OCI-LY7 (cell line): Measurements from ENCODE around the gene FBXO2. TPM values are rescaled to one million over a fixed set of nuclear protein-coding genes. Genes with fewer than 3 reads are reported as not detected.

Experiments
- BruUV-seq: library from RNA; stranded (reverse); fragments of 400-500 nt; replicated peaks from 2 replicates; lab custom pipeline; 2021; lab: Mats Ljungman, UMichigan
- CTCF ChIA-PET: fragments of 300-600 bp; sonication (Branson Sonifier 250); formaldehyde crosslinking; loops from one replicate; lab custom pipeline; 2022; ENCODE audit warnings: antibody characterized with exemption; ENCODE audit not compliant: unreplicated experiment; lab: Charles Lee
- POLR2A ChIA-PET: fragments of 300-600 bp; sonication (Branson Sonifier 250); formaldehyde crosslinking; loops from one replicate; lab custom pipeline; 2022; ENCODE audit warnings: antibody characterized with exemption; lab: Charles Lee
- DNase-seq: peaks from one replicate; pipeline ENCODE4 v3.0.0-alpha.2; 2015; ENCODE audit warnings: low spot score
- H2AFZ ChIP-seq: fragments of 200-600 bp; sonication (generic), shearing (Covaris generic); 2 replicates; pipeline ENCODE4 v1.6.1; 2014; ENCODE audit warnings: mild to moderate bottlenecking, antibody characterized with exemption, low read length, moderate library complexity
- H3K27ac ChIP-seq: fragments of 200-600 bp; sonication (generic); 2 replicates; pipeline ENCODE4 v1.5.1; 2014; ENCODE audit warnings: mixed run types, low read depth, mild to moderate bottlenecking, moderate library complexity, low read length, inconsistent platforms; ENCODE audit not compliant: poor library complexity, severe bottlenecking
- H3K36me3 ChIP-seq: fragments of 200-600 bp; sonication (generic); 2 replicates; pipeline ENCODE4 v1.6.1; 2014; ENCODE audit warnings: mild to moderate bottlenecking, antibody characterized with exemption, low read length, moderate library complexity, mixed read lengths; ENCODE audit not compliant: insufficient read depth
- H3K4me1 ChIP-seq: fragments of 200-600 bp; sonication (generic); 2 replicates; pipeline ENCODE4 v1.5.1; 2014; ENCODE audit warnings: mild to moderate bottlenecking, low read length; ENCODE audit not compliant: insufficient read depth, poor library complexity, severe bottlenecking
- H3K4me2 ChIP-seq: fragments of 200-600 bp; sonication (generic); 2 replicates; pipeline ENCODE4 v1.6.1; 2014; ENCODE audit warnings: mild to moderate bottlenecking, low read length
- H3K4me3 ChIP-seq: fragments of 200-600 bp; sonication (generic); 2 replicates; pipeline ENCODE4 v1.5.1; 2014; ENCODE audit warnings: mild to moderate bottlenecking, low read depth, low read length; ENCODE audit not compliant: poor library complexity, severe bottlenecking
- H3K79me2 ChIP-seq: fragments of 200-600 bp; sonication (generic); 2 replicates; pipeline ENCODE4 v1.6.1; 2016; ENCODE audit warnings: low read depth, mild to moderate bottlenecking, low read length, moderate library complexity, mixed read lengths; ENCODE audit not compliant: insufficient read depth
- H3K9me2 ChIP-seq: fragments of 200-600 bp; sonication (generic); 2 replicates; pipeline ENCODE4 v1.6.1; 2016; ENCODE audit warnings: mild to moderate bottlenecking, low read length, mixed read lengths; ENCODE audit not compliant: insufficient read depth
- H3K9me3 ChIP-seq: fragments of 200-600 bp; sonication (generic); 2 replicates; pipeline ENCODE4 v1.6.1; 2014; ENCODE audit warnings: mild to moderate bottlenecking, mixed run types, low read length, mixed read lengths
- H4K20me1 ChIP-seq: fragments of 200-600 bp; sonication (generic); 2 replicates; pipeline ENCODE4 v1.6.1; 2014; ENCODE audit warnings: mild to moderate bottlenecking, antibody characterized with exemption, low read length, moderate library complexity, mixed read lengths; ENCODE audit not compliant: insufficient read depth
- CTCF ChIP-seq: fragments of 200-600 bp; sonication (generic); conservative IDR thresholded peaks from 2 replicates; pipeline ENCODE4 v1.5.1; 2014; ENCODE audit warnings: mild to moderate bottlenecking, antibody characterized with exemption, low read length, moderate library complexity, mixed read lengths
- EZH2phosphoT487 ChIP-seq: fragments of 200-600 bp; sonication (generic); IDR thresholded peaks from 2 replicates; pipeline ENCODE4 v1.6.1; 2018; ENCODE audit warnings: low read depth, borderline replicate concordance, mild to moderate bottlenecking, mixed run types, antibody characterized with exemption, low read length, moderate library complexity, mixed read lengths
- intact Hi-C: fragments of 100-400 bp; cut with micrococcal nuclease; formaldehyde crosslinking; loops from one replicate; pipeline ENCODE4 v1.10.0; 2022; ENCODE audit not compliant: unreplicated experiment
- total RNA-seq, 2 experiments: library from RNA; depleted of rRNA in 1 of 2; stranded (reverse); fragments of >200 nt in 1 of 2; shearing (Covaris generic) in 1 of 2; gene quantifications; 2 replicates each; pipeline ENCODE4 v1.2.3, GENCODE V29; 2014 to 2022

The FBXO2 gene
- total RNA-seq, 2 experiments from 2014 or later = 2.7 to 6.1 TPM

DNA sequence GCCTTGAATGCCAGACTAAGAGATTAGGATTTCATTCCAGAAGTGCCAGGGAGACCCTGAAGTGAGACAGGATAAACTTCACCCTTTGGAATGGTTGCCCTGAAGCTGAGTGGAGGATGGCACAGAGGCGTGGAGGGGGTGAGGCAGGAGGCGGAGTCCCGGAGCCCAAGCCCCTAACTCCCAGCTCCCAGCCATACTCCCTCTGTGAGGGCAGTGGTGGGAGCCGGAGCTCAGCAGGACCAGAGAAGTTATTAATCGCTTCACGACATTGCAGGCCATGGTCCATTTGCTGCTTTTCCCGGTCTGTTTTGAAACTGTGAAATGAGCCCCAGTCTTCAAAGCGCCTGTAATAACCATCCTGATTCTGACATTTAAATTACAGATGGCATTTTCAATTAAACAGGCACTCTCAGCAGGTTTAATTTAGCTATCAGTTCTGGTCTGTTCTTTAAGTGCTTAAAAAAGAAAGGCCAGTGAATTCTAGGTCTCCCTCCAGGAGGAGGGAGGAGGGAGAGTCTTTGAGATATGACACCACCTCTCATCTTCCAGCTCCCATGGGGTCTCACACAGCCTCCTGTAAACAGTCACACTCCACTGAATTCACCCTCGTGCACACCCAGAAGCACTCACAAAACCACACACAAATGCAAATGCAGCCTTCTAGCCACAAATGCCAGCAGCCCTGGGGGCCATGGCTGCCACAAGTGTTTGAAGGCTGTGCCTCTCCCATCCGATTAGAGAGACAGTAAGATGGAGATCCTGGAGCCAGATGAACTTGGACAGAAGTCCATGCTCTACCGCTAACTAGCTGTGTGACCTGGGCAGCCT, 19.6 kb downstream of the FBXO2 start:
- H3K9me3 ChIP-seq = no peaks in the 10 kb centered on the region
- no TSS peak for BruUV-seq
- H2AFZ ChIP-seq = no peak overlapping the region
- no peaks in the 10 kb centered on the region for H3K36me3 ChIP-seq
- no peaks in the 10 kb centered on the region for H4K20me1 ChIP-seq
- no peaks in the 10 kb centered on the region for H3K4me1 ChIP-seq
- no peak overlapping the region for H3K4me2 ChIP-seq
- DNase-seq = no peak
- TF ChIP-seq EZH2phosphoT487 (no peak), CTCF (no peak)
- H3K79me2 ChIP-seq = no peaks in the 10 kb centered on the region
- ChIA-PET POLR2A (no interaction called here), CTCF (no interaction called here)
- H3K4me3 ChIP-seq = no peak overlapping the region
- H3K27ac ChIP-seq = no peak overlapping the region
- intact Hi-C loops = no loop called here
- H3K9me2 ChIP-seq = no peaks in the 10 kb centered on the region

- no peak overlapping the region for H2AFZ ChIP-seq
- no peaks in the 10 kb centered on the region for H4K20me1 ChIP-seq
- no peaks in the 10 kb centered on the region for H3K4me1 ChIP-seq
- H3K4me3 ChIP-seq = no peak overlapping the region
- H3K9me3 ChIP-seq = no peaks in the 10 kb centered on the region
- no peaks in the 10 kb centered on the region for H3K36me3 ChIP-seq
- TF ChIP-seq EZH2phosphoT487 = no peak
- TF ChIP-seq CTCF = no peak
- DNase-seq = no peak
- CTCF ChIA-PET = interaction anchor here (0.6 kb wide), 1 partner anchor 573 kb away, joined by 7 read pairs; no protein-coding TSS in a partner anchor
- intact Hi-C loops = no loop called here
- no peaks in the 10 kb centered on the region for H3K79me2 ChIP-seq
- H3K9me2 ChIP-seq = no peaks in the 10 kb centered on the region
- no peak overlapping the region for H3K27ac ChIP-seq
- POLR2A ChIA-PET = no interaction called here
- H3K4me2 ChIP-seq = no peak overlapping the region
- BruUV-seq = no TSS peak
These were observed 24.8 kb downstream of the FBXO2 start for GRCh38 chr1:11629184-11630016.
